HepG2 (cell line): Measurements from ENCODE around the gene NAP1L4. TPM values are rescaled to one million over a fixed set of nuclear protein-coding genes. Genes with fewer than 3 reads are reported as not detected.

ENCODE experiments used
- AKAP8 ChIP-seq: sonication (generic); formaldehyde crosslinking; IDR thresholded peaks from 2 replicates; pipeline ENCODE4 v1.5.1; 2020; ENCODE audit warnings: mild to moderate bottlenecking, missing genetic modification reagents
- ARNT ChIP-seq: fragments of 450-650 bp; IDR thresholded peaks from 2 replicates; pipeline ENCODE4 v1.6.1; 2017
- GFI1 ChIP-seq: sonication (generic); formaldehyde crosslinking; IDR thresholded peaks from 2 replicates; pipeline ENCODE4 v1.5.0; 2020; ENCODE audit warnings: missing genetic modification reagents, mild to moderate bottlenecking, borderline replicate concordance
- HDAC1 ChIP-seq: sonication (generic); formaldehyde crosslinking; IDR thresholded peaks from 2 replicates; pipeline ENCODE4 v1.5.1; 2020; ENCODE audit warnings: mild to moderate bottlenecking, missing genetic modification reagents
- HES4 ChIP-seq: sonication (generic); formaldehyde crosslinking; IDR thresholded peaks from 2 replicates; pipeline ENCODE4 v1.9.0; 2021; ENCODE audit warnings: mild to moderate bottlenecking, missing genetic modification reagents, borderline replicate concordance
- MBD4 ChIP-seq: IDR thresholded peaks from 2 replicates; pipeline ENCODE4 v1.6.1; 2012; ENCODE audit warnings: low read length, inconsistent platforms, borderline replicate concordance
- MTF1 ChIP-seq: sonication (generic); formaldehyde crosslinking; IDR thresholded peaks from 2 replicates; pipeline ENCODE4 v1.5.0; 2020; ENCODE audit warnings: missing genetic modification reagents
- NFYB ChIP-seq: sonication (generic); formaldehyde crosslinking; IDR thresholded peaks from 2 replicates; pipeline ENCODE4 v1.4.0; 2020; ENCODE audit warnings: missing genetic modification reagents
- RBFOX2 ChIP-seq: fragments of 200-400 bp; formaldehyde crosslinking; IDR thresholded peaks from 2 replicates; pipeline ENCODE4 v1.6.1; 2017; ENCODE audit warnings: low read depth, mild to moderate bottlenecking, low read length
- SAFB2 ChIP-seq: sonication (generic); formaldehyde crosslinking; IDR thresholded peaks from 2 replicates; pipeline ENCODE4 v1.5.1; 2020; ENCODE audit warnings: missing genetic modification reagents, low read depth, mild to moderate bottlenecking, borderline replicate concordance
- TBX2 ChIP-seq: sonication (generic); formaldehyde crosslinking; IDR thresholded peaks from 2 replicates; pipeline ENCODE4 v1.5.0; 2020; ENCODE audit warnings: missing genetic modification reagents, mild to moderate bottlenecking, borderline replicate concordance
- WIZ ChIP-seq: sonication (generic); formaldehyde crosslinking; IDR thresholded peaks from 2 replicates; pipeline ENCODE4 v1.5.1; 2020; ENCODE audit warnings: mild to moderate bottlenecking, missing genetic modification reagents
- ZFAT ChIP-seq: sonication (generic); formaldehyde crosslinking; conservative IDR thresholded peaks from 2 replicates; pipeline ENCODE4 v1.8.1; 2023; ENCODE audit warnings: missing genetic modification reagents, inconsistent platforms
- ZNF253 ChIP-seq: sonication (generic); formaldehyde crosslinking; IDR thresholded peaks from 2 replicates; pipeline ENCODE4 v1.8.0; 2022; ENCODE audit warnings: mild to moderate bottlenecking, missing genetic modification reagents, borderline replicate concordance
- ZNF451 ChIP-seq: sonication (generic); formaldehyde crosslinking; IDR thresholded peaks from 2 replicates; pipeline ENCODE4 v1.5.0; 2020; ENCODE audit warnings: mild to moderate bottlenecking, missing genetic modification reagents
- ZNF547 ChIP-seq: sonication (generic); formaldehyde crosslinking; IDR thresholded peaks from 2 replicates; pipeline ENCODE4 v1.5.1; 2020; ENCODE audit warnings: mild to moderate bottlenecking, missing genetic modification reagents
- ZNF878 ChIP-seq: sonication (generic); formaldehyde crosslinking; IDR thresholded peaks from 2 replicates; pipeline ENCODE4 v1.8.1; 2023; ENCODE audit warnings: mild to moderate bottlenecking, missing genetic modification reagents, moderate library complexity
- polyA plus RNA-seq, 8 experiments: library from polyadenylated mRNA; depleted of rRNA in 3 of 8; stranded (reverse) in 7 of 8; unstranded in 1 of 8; fragments of >200 nt; fragmentation: Illumina TruSeq in 4 of 8; extraction: Trizol in 4 of 8; gene quantifications; 2 replicates each; pipeline versions ENCODE4 v1.2.1 to v1.2.3, GENCODE V29; 2011 to 2016; ENCODE audit warnings: low read depth in 4 of 8, missing spikeins in 1 of 8, mixed read lengths in 1 of 8; ENCODE audit not compliant: insufficient read depth in 1 of 8
- total RNA-seq, 5 experiments: library from RNA; depleted of rRNA; stranded (reverse); fragments of >200 nt; fragmentation: Illumina TruSeq; extraction: Trizol; gene quantifications; 2 replicates each; pipeline ENCODE4 v1.2.3, GENCODE V29; 2016; ENCODE audit warnings: low read depth in 1 of 5
- TF ChIP-seq, protein P1 (sequence below): sonication (generic); formaldehyde crosslinking; IDR thresholded peaks from 2 replicates; pipeline ENCODE4 v1.4.0; 2020; ENCODE audit warnings: mild to moderate bottlenecking, missing genetic modification reagents
- TF ChIP-seq, protein P2 (sequence below): sonication (generic); formaldehyde crosslinking; IDR thresholded peaks from 2 replicates; pipeline ENCODE4 v1.4.0; 2020; ENCODE audit warnings: missing genetic modification reagents, borderline replicate concordance
- TF ChIP-seq, protein P3 (sequence below): sonication (generic); formaldehyde crosslinking; IDR thresholded peaks from 2 replicates; pipeline ENCODE4 v1.8.1; 2022; ENCODE audit warnings: mild to moderate bottlenecking, missing genetic modification reagents
- TF ChIP-seq, protein P4 (sequence below): sonication (generic); formaldehyde crosslinking; conservative IDR thresholded peaks from 2 replicates; pipeline ENCODE4 v1.4.0; 2020; ENCODE audit warnings: missing genetic modification reagents

Gene NAP1L4
- total and polyA plus RNA-seq, 2 of the 13 experiments (the other 11 are each of a cell fraction or from before 2014, with no cell fraction given) = 64.0 to 186 TPM

DNA sequence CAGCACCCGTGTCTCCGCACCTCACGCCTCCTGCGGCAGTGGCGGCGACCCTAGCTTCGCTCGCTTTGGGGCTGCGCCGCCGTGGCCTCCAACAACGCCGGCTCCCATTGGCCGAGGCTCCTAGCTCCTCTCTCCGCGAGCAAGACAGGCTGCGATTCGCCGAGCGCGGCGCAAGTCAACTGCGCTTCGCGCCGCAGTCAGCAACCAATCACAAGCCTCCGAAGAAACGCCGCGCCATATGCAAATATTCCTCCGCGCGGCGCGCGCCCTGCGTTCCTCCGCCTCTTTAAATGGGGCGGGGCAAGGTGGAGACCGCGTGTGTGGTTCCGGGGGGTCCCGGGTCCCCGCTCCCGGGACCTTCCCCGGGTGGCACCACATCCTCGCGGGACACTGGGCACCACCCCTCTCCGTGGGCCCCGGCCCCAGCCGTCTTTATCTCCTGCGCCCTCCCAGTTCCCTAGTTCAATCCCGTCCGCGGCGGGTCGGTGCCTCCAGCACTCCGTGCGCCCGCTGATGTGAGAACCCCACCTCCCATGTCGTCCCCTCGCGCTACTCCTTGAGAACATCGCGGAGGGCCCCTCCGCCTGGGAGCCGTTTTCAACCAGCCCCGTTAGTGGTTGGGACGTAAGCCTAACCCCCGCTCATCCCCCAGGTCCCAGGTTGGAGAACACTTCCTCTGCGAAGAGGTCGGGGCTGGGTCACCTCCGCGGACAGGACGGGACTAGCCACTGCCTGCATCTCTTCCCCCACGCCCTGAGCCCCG lies at the start of gene NAP1L4 (continued):
- TF ChIP-seq, protein P1, sequence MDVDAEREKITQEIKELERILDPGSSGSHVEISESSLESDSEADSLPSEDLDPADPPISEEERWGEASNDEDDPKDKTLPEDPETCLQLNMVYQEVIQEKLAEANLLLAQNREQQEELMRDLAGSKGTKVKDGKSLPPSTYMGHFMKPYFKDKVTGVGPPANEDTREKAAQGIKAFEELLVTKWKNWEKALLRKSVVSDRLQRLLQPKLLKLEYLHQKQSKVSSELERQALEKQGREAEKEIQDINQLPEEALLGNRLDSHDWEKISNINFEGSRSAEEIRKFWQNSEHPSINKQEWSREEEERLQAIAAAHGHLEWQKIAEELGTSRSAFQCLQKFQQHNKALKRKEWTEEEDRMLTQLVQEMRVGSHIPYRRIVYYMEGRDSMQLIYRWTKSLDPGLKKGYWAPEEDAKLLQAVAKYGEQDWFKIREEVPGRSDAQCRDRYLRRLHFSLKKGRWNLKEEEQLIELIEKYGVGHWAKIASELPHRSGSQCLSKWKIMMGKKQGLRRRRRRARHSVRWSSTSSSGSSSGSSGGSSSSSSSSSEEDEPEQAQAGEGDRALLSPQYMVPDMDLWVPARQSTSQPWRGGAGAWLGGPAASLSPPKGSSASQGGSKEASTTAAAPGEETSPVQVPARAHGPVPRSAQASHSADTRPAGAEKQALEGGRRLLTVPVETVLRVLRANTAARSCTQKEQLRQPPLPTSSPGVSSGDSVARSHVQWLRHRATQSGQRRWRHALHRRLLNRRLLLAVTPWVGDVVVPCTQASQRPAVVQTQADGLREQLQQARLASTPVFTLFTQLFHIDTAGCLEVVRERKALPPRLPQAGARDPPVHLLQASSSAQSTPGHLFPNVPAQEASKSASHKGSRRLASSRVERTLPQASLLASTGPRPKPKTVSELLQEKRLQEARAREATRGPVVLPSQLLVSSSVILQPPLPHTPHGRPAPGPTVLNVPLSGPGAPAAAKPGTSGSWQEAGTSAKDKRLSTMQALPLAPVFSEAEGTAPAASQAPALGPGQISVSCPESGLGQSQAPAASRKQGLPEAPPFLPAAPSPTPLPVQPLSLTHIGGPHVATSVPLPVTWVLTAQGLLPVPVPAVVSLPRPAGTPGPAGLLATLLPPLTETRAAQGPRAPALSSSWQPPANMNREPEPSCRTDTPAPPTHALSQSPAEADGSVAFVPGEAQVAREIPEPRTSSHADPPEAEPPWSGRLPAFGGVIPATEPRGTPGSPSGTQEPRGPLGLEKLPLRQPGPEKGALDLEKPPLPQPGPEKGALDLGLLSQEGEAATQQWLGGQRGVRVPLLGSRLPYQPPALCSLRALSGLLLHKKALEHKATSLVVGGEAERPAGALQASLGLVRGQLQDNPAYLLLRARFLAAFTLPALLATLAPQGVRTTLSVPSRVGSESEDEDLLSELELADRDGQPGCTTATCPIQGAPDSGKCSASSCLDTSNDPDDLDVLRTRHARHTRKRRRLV = peak; percentile 89; the same call in 1 of the 2 replicates
- TF ChIP-seq, protein P2, sequence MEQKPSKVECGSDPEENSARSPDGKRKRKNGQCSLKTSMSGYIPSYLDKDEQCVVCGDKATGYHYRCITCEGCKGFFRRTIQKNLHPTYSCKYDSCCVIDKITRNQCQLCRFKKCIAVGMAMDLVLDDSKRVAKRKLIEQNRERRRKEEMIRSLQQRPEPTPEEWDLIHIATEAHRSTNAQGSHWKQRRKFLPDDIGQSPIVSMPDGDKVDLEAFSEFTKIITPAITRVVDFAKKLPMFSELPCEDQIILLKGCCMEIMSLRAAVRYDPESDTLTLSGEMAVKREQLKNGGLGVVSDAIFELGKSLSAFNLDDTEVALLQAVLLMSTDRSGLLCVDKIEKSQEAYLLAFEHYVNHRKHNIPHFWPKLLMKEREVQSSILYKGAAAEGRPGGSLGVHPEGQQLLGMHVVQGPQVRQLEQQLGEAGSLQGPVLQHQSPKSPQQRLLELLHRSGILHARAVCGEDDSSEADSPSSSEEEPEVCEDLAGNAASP (CRISPR knock-in tag) = 0 out of 2 replicates have a peak, but pooled peaks have one; percentile 10
- TF ChIP-seq ARNT (no peak), AKAP8 (0 out of 2 replicates have a peak, but pooled peaks have one; percentile 25), HES4 (CRISPR knock-in tag) (0 out of 2 replicates have a peak, but pooled peaks have one; percentile 46), SAFB2 (CRISPR knock-in tag) (no peak), RBFOX2 (peak; percentile 93), WIZ (CRISPR knock-in tag) (no peak), ZNF878 (CRISPR knock-in tag) (0 out of 2 replicates have a peak, but pooled peaks have one; percentile 19), ZNF547 (CRISPR knock-in tag) (no peak), MBD4 (no peak), HDAC1 (CRISPR knock-in tag) (peak; percentile 96), ZNF253 (CRISPR knock-in tag) (0 out of 2 replicates have a peak, but pooled peaks have one; percentile 69), MTF1 (CRISPR knock-in tag) (no peak), ZNF451 (0 out of 2 replicates have a peak, but pooled peaks have one; percentile 42), TBX2 (CRISPR knock-in tag) (peak; percentile 52; the same call in 1 of the 2 replicates), NFYB (CRISPR knock-in tag) (peak; percentile 94), GFI1 (CRISPR knock-in tag) (no peak), ZFAT (CRISPR knock-in tag) (no peak)
- TF ChIP-seq, protein P3, sequence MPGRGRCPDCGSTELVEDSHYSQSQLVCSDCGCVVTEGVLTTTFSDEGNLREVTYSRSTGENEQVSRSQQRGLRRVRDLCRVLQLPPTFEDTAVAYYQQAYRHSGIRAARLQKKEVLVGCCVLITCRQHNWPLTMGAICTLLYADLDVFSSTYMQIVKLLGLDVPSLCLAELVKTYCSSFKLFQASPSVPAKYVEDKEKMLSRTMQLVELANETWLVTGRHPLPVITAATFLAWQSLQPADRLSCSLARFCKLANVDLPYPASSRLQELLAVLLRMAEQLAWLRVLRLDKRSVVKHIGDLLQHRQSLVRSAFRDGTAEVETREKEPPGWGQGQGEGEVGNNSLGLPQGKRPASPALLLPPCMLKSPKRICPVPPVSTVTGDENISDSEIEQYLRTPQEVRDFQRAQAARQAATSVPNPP = no peak
- TF ChIP-seq, protein P4, sequence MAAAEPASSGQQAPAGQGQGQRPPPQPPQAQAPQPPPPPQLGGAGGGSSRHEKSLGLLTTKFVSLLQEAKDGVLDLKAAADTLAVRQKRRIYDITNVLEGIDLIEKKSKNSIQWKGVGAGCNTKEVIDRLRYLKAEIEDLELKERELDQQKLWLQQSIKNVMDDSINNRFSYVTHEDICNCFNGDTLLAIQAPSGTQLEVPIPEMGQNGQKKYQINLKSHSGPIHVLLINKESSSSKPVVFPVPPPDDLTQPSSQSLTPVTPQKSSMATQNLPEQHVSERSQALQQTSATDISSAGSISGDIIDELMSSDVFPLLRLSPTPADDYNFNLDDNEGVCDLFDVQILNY (CRISPR knock-in tag) = peak; percentile 96
